ENCODE results near the gene PROP1. TPM values are rescaled to one million over a fixed set of nuclear protein-coding genes. Genes with fewer than 3 reads are reported as not detected.
"Not testable (repeated sequence)": the region's sequence is repeated elsewhere in the genome, so short reads cannot be mapped to it uniquely, and the experiment has no call there.

Gene PROP1
- total RNA-seq, 2 donors from 2014 or later = not detected

DNA sequence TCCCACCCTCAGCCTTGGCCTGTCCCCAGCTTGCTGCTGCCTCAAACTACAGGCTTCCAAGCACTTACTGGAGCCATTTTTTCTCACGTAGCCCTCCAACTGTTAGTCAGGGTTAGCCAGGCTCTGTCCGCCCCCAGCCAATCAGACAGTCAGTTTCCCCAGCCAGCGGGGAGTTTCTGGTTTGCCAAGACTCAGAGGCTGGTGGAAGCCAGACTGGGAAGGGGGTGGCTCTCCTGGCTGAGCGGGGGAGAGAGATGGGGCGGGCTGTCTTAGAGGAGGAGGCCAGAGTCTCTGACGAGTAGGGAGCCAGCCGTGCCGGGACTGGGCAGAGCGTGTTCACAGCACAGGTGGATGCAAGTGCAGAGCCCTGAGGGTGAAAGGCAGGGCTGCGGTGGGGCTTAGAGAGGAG, 15.3 kb downstream of the PROP1 start:
- Histone ChIP-seq H3K9me3 (no peaks in the 10 kb centered on the region), H3K36me3 (no peaks in the 10 kb centered on the region), H3K27me3 (replicated peaks; ENCODE audit: insufficient read depth) (no peaks in the 10 kb centered on the region), H3K27ac (no peak overlapping the region), H3K4me3 (no peak overlapping the region), H3K4me1 (replicated peaks) (no peaks in the 10 kb centered on the region)
- TF ChIP-seq POLR2A (IDR thresholded peaks at IDR 0.05) (no peak), POLR2AphosphoS5 (IDR thresholded peaks at IDR 0.05) (no peak)
- TF ChIP-seq, protein P1, sequence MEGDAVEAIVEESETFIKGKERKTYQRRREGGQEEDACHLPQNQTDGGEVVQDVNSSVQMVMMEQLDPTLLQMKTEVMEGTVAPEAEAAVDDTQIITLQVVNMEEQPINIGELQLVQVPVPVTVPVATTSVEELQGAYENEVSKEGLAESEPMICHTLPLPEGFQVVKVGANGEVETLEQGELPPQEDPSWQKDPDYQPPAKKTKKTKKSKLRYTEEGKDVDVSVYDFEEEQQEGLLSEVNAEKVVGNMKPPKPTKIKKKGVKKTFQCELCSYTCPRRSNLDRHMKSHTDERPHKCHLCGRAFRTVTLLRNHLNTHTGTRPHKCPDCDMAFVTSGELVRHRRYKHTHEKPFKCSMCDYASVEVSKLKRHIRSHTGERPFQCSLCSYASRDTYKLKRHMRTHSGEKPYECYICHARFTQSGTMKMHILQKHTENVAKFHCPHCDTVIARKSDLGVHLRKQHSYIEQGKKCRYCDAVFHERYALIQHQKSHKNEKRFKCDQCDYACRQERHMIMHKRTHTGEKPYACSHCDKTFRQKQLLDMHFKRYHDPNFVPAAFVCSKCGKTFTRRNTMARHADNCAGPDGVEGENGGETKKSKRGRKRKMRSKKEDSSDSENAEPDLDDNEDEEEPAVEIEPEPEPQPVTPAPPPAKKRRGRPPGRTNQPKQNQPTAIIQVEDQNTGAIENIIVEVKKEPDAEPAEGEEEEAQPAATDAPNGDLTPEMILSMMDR (IDR thresholded peaks at IDR 0.05) = no peak
- no peak for DNase-seq (ENCODE audit: low spot score)
- 17% methylated on average over 10 of the region's 10 CpGs for WGBS
- intact Hi-C loops (cut with DNase I) = loop anchor here (10.0 kb wide), 1 partner anchor 84 kb away; no protein-coding TSS in a partner anchor

DNA sequence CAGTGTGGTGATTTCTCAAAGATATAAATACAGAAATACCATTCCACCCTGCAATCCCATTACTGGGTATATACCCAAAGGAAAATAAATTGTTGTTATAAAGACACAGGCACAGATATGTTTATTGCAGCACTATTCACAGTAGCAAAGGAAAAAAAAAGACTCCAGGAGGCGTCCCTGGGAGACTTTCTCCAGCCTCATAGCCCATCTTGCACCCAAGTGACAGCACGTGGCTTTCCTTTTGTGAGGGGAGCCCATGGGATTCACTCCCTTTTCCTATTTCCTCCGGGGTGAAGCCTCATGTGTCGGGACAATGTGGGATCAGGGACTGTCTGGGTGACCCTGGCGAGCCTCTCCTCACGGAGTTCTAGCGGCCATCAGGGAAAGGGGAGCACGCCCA, 18.4 kb downstream of the PROP1 start:
- H3K27ac ChIP-seq; H3K4me3 ChIP-seq; intact Hi-C loops (cut with DNase I); H3K36me3 ChIP-seq; DNase-seq (ENCODE audit: low spot score); H3K27me3 ChIP-seq (replicated peaks; ENCODE audit: insufficient read depth); H3K9me3 ChIP-seq; H3K4me1 ChIP-seq (replicated peaks): not testable (repeated sequence)
- WGBS = 49% methylated on average over 7 of the region's 8 CpGs

DNA sequence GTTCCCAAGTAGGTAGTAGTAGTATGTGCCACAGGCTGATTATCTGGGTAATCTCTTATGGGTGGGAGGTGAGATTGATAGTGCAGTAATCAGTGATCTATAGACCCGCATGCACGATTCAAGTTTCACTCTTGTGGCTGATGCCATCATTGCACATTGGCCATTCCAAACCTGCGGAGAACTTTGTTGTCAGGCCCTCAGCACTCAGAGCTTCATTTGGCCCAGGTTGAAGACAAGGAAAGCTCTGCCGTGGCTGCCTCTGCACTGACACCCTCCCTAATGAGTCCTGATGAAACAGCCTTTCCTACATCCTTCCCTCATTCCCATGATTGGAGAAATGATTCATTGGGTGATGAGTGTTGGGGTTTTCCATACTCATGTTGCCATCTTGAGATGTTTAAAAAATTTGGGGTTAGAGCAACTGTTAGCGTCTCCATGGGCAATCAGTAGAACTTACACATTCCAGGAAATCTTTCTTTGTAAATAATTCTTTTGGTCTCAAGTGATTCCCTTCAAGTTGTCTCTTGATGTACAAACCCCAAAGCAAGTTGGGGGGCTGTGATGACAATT, 22.9 kb downstream of the PROP1 start:
- H3K27ac ChIP-seq = no peak overlapping the region
- no peaks in the 10 kb centered on the region for H3K36me3 ChIP-seq
- H3K27me3 ChIP-seq (replicated peaks; ENCODE audit: insufficient read depth) = no peaks in the 10 kb centered on the region
- TF ChIP-seq POLR2AphosphoS5 (IDR thresholded peaks at IDR 0.05) (no peak), POLR2A (IDR thresholded peaks at IDR 0.05) (no peak)
- TF ChIP-seq, protein P1 (IDR thresholded peaks at IDR 0.05) = no peak
- no peaks in the 10 kb centered on the region for H3K9me3 ChIP-seq
- no peaks in the 10 kb centered on the region for H3K4me1 ChIP-seq (replicated peaks)
- WGBS = 83% methylated on average over 5 of the region's 5 CpGs
- intact Hi-C loops (cut with DNase I) = no loop called here
- DNase-seq (ENCODE audit: low spot score) = no peak
- H3K4me3 ChIP-seq = no peak overlapping the region

DNA sequence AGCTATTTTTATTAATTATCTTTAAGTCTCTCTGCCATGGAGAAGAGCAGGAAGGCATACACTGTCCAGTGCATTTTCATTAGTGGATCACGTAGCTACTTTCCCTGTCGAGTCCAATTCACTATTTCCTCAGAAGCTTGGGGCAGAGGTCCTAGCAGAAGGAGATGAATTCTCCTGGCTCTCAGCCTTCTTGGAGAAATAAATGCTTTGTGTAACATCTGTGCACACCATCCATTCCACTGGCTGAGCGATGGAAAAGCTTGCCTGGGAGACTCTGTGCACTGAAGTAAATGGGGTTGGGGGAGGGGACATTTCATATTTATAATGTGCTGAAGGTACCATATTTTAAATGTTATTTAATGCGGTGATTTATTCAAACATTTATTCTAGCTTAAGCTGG, 23.4 kb downstream of the PROP1 start:
- WGBS = 70% methylated on average over 4 of the region's 4 CpGs
- no peaks in the 10 kb centered on the region for H3K36me3 ChIP-seq
- H3K27ac ChIP-seq = no peak overlapping the region
- DNase-seq (ENCODE audit: low spot score) = no peak
- H3K9me3 ChIP-seq = no peaks in the 10 kb centered on the region
- no peak overlapping the region for H3K4me3 ChIP-seq
- no peak for TF ChIP-seq POLR2AphosphoS5 (IDR thresholded peaks at IDR 0.05)
- TF ChIP-seq, protein P1 (IDR thresholded peaks at IDR 0.05) = no peak
- no peaks in the 10 kb centered on the region for H3K4me1 ChIP-seq (replicated peaks)
- intact Hi-C loops (cut with DNase I) = no loop called here
- no peaks in the 10 kb centered on the region for H3K27me3 ChIP-seq (replicated peaks; ENCODE audit: insufficient read depth)

DNA sequence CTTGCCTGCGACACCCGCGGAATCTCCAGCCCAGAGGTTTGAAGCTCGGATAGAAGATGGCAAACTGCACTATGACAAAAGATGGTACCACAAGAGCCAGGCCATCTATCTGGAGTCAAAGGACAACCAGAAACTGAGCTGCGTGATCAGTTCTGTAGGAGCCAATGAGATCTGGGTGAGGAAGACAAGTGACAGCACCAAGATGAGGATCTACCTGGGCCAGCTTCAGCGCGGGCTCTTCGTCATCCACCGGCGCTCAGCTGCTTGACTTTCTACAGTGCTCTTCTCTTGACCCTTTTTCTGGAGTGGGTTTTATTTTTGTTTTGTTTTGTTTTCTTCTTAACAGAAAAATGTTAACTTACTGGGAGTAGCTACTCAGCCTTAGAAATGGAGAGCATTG, 24.0 kb downstream of the PROP1 start:
- H3K4me3 ChIP-seq; H3K36me3 ChIP-seq; H3K9me3 ChIP-seq; H3K27ac ChIP-seq; H3K27me3 ChIP-seq (replicated peaks; ENCODE audit: insufficient read depth); H3K4me1 ChIP-seq (replicated peaks); DNase-seq (ENCODE audit: low spot score); intact Hi-C loops (cut with DNase I): not testable (repeated sequence)
- 96% methylated on average over 10 of the region's 10 CpGs for WGBS

DNA sequence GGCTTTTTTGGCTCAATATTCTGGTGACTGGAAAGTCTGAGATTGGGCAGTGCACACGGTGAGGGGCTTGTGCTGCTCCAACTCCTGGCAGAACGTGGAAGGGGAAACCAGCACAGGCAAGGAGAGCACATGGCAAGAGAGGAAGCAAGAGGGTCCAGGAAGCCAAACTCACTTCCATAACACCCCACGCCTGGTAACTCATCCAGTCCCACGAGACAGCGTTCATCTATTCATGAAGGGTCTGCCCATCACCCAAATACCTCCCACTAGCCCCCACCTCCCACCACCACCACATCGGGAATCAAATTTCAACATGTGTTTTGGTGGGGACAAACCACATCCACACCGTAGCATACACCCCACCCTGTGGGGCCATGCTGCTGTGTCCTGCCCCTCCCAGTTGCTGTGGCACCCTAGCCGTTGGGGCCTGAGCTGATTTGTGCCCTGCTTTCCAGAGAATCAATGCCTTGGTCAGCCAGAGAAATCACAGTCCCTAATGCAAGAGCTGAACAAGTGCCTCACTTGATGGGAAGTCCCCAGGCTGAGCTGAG, 27.3 kb downstream of the PROP1 start:
- H3K27me3 ChIP-seq (replicated peaks; ENCODE audit: insufficient read depth) = no peaks in the 10 kb centered on the region
- TF ChIP-seq POLR2AphosphoS5 (IDR thresholded peaks at IDR 0.05) = no peak
- TF ChIP-seq, protein P1 (IDR thresholded peaks at IDR 0.05) = no peak
- no peak for TF ChIP-seq POLR2A (IDR thresholded peaks at IDR 0.05)
- 82% methylated on average over 8 of the region's 8 CpGs for WGBS
- no peaks in the 10 kb centered on the region for H3K36me3 ChIP-seq
- no peak overlapping the region for H3K27ac ChIP-seq
- DNase-seq (ENCODE audit: low spot score) = no peak
- no peak overlapping the region for H3K4me3 ChIP-seq
- no peaks in the 10 kb centered on the region for H3K9me3 ChIP-seq
- intact Hi-C loops (cut with DNase I) = no loop called here
- H3K4me1 ChIP-seq (replicated peaks) = no peaks in the 10 kb centered on the region
